Measurements from ENCODE around the gene SPC24.
"Not testable (repeated sequence)": the region's sequence is repeated elsewhere in the genome, so short reads cannot be mapped to it uniquely, and the experiment has no call there.

SPC24 gene

DNA sequence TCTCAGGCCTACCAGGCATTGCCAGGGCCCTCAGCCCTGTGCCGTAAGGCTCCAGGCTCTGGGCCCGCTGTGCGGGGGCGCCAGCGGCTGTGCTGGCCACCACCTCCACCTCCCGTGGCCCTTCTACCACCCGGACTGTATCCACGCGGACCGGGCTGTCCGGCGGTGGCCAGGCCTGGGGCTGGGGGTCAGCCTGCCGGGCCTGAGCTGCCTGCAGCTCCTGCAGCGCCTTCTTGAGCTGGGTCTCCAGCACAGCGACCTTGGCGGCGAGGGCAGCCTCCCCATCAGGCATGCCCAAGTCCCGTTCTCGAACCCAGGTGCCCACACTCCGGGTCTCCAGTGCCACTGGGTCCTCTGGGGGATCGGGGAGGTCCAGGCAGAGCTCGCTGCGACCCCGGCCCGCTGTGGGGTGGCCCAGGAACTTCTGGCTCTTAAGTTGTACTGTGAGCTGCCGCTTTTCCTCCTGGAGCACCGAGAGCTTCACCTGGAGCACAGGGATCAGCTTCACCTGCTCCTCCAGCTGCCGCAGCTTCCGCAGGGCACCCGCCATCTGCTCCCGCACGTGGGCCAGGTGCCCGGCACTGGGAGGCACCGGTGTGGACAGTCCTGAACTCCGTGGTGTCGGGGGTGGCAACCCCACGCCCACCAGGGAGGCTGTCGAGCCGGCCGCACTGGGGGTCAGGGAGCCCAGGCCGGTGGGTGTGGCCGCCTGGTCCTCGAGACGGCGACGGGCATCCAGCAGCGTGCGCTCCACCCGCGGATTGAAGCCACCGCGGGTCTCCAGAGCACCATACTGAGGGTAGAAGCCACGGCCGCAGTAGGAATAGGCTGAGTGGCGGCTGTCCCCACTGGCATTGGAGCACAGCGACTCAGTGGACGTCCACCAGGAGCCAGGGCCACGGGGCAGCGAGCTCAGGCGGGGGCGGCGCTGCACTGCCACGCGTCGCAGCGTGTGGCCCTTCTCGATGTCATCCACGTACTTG is 37.7 kb upstream of the SPC24 start:
- no peak for FAIRE-seq
- DNase-seq (ENCODE audit: insufficient read length, low spot score) = no peak

DNA sequence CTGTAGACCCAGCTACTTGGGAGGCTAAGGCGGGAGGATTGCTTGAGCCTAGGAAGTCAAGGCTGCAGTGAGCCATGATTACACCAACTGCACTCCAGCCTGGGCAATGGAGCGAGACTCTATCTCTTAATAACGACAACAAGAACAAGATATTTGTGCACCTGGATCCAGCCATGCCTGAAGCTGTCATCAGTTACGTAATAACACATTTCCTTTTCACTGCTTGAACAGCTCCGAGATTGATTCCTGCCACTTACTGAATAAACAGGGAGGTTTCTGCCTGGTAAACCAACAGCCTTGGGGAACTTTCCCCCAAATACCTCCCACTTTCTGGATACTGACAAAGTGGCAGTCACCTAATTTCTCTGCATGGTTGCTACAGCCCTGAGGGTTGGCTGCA is 36.4 kb upstream of the SPC24 start:
- FAIRE-seq (peak; percentile 62), DNase-seq (ENCODE audit: insufficient read length, low spot score) (no peak)

DNA sequence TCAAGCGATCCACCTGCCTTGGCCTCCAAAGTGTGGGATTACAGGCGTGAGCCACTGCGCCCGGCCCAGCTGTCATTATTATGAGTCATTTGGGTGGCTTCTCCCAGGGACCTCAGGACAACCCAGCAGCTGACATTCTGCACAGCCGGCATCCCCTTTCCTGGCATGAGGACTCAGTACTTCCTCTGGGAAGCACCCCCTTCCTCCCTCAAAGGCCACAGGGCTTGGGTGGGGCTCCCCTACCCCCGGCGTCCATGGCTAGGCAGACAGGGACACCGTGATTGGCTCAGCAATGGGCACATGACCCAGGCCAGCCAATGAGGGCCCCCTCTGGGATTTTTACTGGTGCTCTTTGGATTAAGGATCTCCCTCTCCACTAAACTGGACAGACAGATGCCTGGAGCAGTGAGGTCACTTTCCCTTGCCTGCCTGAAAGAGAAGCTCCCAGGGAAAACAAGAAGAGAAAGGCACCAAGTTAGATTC is 35.7 kb upstream of the SPC24 start:
- FAIRE-seq (no peak), DNase-seq (ENCODE audit: insufficient read length, low spot score) (no peak)

DNA sequence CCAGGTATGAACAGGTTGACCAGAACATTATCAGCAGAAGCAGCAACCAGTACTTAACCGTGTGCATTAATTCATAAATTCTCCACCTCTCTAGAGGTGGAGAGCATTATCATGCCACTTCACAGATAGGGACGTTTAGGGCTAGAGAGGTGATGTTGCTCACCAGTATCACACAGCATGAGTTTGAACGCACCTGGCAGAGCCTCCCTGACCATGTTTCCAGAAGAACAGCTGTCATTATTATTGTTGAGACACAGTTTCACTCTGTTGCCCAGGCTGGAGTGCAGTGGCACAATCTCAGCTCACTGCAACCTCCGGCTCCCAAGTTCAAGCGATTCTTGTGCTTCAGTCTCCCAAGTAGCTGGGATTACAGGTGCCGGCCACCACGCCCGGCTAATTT is 34.9 kb upstream of the SPC24 start:
- FAIRE-seq (no peak), DNase-seq (ENCODE audit: insufficient read length, low spot score) (no peak)

DNA sequence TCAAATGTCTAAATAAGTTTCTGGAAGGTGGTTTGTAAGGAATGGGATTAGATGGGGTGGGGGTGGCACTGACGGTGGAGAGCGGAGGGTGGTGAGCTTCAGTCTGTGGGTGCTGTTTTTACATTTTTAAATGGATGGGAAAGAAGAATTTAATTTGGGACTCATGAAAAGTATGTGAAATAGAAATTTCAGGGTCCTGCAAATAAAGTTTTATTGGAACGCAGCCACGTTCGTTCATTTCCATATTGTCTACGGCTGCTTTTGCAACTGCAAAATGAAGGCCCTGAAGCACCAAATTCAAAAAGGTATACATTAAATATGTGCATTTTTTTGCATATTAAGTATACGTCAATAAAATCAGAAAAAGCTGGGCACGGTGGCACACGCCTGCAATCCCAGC is 31.9 kb upstream of the SPC24 start:
- DNase-seq (ENCODE audit: insufficient read length, low spot score) (no peak), FAIRE-seq (no peak)

DNA sequence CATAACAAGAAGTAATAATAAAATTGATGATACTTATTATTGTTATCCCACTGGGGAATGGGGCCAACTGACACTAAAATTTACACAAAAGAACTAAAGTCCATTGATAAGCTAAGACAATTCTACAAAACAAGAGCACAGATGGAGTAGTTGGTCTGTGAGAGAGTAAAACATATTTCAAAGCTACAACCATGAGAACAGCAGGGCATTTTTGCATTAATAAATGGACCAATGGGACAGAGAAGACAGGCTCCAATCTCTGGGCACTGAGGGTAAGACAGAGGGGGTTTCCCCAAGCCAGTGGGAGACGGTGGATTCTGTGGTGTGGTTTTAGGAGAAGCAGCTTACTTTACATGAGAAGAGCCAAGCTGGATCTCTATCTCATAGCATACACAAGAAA is 27.4 kb upstream of the SPC24 start:
- FAIRE-seq (no peak), DNase-seq (ENCODE audit: insufficient read length, low spot score) (no peak)

DNA sequence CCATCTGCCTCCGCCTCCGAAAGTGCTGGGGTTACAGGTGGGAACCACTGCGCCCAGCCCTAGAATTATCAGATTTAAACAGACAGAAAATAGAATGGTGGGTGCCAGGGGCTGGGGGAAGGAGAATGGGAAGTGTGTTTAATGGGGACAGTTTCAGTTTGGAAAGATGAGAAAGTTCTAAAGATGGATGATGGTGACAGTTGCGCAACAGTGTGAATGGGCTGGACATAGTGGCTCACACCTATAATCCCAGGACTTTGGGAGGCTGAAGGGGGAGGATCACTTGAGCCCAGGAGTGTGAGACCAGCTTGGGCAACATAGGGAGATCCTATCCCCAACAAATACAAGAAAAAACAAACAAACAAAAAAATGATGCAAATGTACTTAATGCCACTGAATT is 25.9 kb upstream of the SPC24 start:
- no peak for DNase-seq (ENCODE audit: insufficient read length, low spot score)
- FAIRE-seq = no peak

DNA sequence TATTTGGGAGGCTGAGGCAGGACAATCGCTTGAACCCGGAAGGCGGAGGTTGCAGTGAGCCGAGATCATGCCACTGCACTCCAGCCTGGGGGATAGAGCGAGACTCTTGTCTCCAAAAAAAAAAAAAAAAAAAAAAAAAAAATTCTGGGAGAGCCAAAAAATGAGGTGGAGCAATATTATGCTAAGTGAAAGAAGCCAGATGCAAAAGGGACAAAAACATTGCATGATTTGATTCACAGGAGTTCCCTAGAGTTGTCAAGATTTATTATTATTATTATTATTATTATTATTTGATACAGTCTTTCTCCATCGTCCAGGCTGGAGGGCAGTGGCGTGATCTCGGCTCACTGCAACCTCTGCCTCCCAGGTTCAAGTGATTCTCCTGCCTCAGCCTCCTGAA is 25.4 kb upstream of the SPC24 start:
- not testable (repeated sequence) for FAIRE-seq; DNase-seq (ENCODE audit: insufficient read length, low spot score)

DNA sequence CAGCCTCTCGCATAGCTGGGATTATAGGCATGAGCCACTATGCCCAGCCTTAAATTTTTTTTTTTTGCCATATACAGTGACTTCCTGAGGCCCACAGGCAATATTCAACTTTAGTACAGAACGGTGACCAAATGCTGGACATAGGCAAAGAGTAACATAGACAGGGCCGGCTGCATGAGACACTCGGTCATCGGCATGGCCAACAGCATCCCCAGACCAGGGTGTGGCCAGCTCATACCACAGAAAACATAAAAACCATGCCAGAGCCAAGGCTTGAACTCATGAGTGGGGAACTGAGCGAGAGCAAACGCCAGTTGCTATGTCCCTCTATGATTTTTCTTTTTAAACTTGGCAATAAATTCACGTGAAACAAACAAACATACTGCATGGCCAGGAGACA is 24.8 kb upstream of the SPC24 start:
- DNase-seq (ENCODE audit: insufficient read length, low spot score) (no peak), FAIRE-seq (no peak)

DNA sequence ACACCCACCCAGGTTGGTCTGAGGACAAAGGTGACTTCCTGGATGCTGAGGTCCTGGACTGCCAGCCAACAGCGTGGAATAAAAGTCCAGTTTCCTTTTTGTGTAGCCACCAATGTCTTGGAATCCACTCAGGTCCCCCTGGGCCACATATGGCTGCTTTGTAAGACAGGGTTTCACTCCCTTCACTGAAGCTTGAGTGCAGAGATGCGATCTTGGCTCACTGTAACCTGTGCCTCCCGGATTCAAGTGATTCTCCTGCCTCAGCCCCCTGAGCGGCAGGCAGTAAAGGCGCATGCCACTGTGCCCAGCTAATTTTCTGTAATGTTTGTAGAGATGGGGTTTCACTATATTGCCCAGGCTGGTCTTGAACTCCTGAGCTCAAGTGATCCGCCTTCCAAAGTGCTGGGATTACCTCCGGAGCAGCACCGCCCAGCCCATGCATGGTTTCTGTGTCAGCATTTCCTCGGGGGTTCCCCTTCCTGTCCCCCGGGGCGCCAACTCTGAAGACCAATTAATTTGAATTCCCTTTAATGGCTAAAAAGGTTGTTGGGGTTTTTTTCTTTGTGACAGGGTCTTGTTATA is 24.2 kb upstream of the SPC24 start:
- DNase-seq (ENCODE audit: insufficient read length, low spot score) (no peak), FAIRE-seq (peak; percentile 95)

DNA sequence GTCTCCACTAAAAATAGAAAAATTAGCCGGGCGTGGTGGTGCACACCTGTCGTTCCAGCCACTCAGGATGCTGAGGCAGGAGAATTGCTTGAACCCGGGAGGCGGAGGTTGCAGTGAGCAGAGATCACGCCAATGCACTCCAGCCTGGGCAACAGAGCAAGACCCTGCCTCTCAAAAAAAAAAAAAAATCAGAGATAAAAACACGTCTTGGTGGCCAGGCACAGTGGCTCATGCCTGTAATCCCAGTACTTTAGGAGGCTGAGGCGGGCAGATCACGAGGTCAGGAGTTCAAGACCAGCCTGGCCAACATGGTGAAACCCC is 23.5 kb upstream of the SPC24 start:
- not testable (repeated sequence) for DNase-seq (ENCODE audit: insufficient read length, low spot score); FAIRE-seq

DNA sequence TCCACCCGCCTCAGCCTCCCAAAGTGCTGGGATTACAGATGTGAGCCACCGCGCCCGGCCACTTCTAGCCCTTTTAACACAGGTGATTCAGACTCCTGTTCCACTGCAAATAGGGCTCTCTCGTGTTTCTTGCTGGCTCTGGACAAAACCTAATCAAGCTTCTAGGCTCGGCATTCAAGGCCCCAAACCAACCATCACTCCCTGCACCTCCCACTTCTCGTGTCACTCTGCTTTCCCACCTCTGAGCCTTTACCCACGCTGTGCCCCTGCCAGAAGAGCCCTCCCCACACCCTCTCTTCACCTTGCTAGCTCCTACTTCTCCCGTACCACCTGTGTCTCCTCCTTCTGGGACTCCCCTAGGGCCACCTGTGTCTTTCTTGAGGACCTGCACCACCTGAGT is 22.0 kb upstream of the SPC24 start:
- no peak for DNase-seq (ENCODE audit: insufficient read length, low spot score)
- FAIRE-seq = no peak

DNA sequence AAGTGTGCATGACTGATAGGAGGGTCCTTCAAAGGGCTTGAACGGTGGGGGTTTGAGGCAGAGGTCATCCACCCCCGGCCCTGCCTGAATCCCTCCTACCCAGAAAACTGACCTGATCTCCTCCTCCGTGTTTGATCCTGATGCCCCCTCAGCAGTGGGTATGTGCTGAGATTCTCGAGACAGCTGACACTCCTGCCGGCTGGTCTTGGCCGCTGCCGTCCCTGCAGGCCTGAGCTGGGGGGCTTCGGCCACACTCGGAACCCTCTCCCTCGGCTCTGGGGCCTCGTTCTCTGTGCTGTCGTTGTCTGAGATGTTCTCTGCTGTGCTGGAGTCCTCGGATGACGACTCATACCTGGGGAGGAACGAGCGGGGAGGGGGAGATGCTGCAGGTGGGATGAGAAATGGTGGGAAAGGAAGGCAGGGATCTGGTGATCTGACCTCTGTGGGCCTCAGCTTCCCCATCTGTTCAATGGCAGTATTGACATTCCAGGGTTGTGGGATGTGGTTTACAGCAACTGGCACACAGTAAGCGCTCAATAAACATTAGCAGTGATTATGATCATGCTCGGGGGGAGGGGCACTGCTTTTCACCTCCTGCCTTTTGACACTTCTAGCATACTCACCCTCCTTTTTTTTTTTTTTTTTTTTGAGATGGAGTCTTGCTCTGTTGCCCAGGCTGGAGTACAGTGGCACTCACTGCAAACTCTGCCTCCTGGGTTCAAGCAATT is 21.0 kb upstream of the SPC24 start:
- DNase-seq (ENCODE audit: insufficient read length, low spot score) = no peak
- no peak for FAIRE-seq

DNA sequence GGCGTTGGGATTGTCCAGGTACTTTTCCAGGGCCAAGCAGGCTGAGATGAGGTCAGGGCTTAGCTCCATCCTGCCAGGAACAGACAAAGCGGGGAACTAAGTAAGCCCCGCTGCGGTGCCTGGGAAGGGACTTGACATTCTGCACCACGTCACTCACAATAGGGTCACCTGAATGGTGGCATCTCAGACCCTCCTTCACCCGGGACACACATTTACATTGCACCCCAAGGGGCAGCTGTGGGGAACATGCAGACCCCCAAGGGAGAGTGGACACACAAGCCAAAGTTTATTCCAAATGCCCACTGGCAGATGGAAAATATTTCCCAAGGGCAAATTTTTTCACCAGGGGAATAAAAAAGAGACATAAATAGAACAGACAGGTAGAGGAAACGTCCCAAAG is 20.3 kb upstream of the SPC24 start:
- FAIRE-seq (no peak), DNase-seq (ENCODE audit: insufficient read length, low spot score) (no peak)

DNA sequence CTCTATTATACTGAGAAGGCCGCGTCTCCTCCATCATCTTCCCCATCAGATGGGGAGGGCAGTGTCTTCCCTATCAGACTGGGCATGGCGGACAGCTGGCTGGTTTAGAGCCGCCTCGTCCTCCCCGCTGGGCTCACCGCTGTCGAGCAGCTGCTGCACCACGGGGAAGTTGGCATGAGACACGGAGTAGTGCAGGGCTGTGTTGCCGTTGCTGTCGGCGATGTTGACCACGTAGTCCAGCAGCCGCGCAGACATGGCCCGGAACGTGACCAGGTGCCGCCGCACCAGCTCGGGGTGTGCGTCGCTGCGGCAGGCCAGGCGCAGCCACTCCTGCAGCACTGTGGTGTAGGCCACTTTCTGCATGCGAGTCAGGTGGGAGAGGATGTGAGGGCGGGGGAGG is 18.8 kb upstream of the SPC24 start:
- FAIRE-seq = no peak
- DNase-seq (ENCODE audit: insufficient read length, low spot score) = no peak

DNA sequence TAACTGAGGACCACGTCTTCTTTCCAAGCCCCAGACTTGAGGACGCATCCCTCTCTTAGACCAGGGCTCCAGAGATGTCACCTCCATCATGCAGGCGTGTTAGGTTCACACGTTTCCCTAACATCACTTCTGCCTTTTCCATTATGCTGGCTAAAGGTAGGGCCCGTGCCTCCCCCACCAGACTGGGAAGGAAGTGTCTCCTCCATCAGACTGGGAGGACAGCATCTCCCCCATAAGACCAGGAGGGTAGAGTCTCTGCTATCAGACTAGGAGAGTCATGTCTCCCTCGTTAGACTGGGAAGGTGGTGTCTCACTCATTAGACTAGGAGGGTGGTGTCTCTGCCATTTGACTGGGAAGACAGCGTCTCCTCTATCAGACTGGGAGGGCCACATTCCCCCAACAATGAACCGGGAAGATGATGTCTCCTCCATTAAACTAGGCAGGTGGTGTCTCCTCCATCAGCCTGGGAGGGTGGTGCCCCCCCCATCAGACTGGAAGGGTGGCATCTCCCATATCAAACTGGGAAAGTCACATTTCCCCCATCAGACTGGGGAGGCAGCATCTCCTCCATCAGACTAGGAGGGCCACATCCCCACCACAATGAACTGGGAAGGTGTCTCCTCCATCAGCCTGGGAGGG is 18.1 kb upstream of the SPC24 start:
- FAIRE-seq (no peak), DNase-seq (ENCODE audit: insufficient read length, low spot score) (no peak)

DNA sequence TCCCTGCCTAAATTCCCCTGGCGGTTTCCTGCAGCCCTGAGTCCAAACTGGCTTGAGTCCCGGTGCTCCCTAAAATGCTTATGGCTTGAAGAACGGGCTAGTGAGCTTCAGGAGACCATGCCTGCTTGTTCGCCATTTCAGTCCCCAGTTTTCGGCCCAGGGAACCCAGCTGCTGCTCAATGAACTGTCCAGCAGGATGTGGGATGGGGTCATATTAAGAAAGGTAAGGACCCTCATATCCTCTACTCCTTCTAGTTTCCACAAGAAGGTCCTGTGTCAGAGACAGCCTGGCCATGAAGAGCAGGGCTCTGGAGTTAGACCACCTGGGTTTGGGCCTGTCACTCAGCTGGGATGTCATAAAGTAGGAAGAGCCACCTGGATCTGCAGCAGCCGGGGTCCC is 17.0 kb upstream of the SPC24 start:
- DNase-seq (ENCODE audit: insufficient read length, low spot score) (no peak), FAIRE-seq (no peak)

DNA sequence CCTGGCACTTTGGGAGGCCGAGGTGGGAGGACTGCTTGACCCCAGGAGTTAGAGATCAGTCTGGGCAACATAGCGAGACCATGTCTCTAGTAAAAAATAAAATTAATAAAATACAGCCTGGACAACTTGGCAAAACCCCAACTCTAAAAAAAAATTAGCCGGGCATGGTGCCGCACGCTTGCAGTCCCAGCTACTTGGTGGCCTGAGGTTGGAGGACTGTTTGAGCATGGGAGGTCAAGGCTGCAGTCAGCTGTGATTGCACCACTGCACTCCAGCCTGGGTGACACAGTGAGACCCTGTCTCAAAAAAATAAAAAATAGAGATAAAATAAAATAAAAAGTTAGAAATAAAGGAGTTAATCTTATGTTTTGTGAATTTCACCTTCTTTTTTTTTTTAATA is 15.6 kb upstream of the SPC24 start:
- FAIRE-seq (no peak), DNase-seq (ENCODE audit: insufficient read length, low spot score) (no peak)

DNA sequence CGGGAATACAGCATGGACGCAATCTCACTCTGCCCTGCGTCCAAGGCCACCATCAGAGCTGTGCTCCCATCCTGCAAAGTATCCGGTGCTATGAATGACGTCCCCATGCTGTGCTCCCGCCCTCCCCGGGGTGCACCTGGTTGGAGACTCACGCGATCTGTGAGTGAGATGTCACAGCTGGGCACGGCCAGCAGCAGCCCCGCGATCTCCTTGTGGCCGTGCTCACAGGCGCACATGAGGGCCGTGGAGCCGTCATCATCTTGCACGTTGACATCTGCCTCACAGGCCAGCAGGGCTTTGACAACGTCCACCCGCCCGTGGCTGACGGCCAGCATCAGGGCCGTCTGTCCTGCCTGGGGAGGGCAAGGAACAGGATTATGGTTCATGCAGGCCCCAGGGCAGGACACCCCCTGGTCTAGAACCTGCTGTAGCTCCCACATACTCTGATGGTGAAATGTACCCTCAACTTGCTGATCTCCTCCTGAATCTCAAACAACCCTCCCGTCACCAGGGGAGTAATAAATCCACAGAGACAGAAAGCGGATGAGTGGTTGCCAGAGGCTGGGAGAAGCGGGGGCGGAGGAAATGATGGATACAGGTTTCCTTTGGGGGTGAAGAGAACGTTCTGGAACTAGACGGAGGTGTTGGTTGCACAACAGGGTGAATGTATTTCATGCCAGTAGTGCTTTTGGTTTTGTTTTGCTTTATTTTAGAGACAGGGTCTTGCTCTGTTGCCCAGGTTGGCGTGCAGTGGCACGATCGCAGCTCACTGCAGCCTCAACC is 14.5 kb upstream of the SPC24 start:
- FAIRE-seq (no peak), DNase-seq (ENCODE audit: insufficient read length, low spot score) (no peak)

DNA sequence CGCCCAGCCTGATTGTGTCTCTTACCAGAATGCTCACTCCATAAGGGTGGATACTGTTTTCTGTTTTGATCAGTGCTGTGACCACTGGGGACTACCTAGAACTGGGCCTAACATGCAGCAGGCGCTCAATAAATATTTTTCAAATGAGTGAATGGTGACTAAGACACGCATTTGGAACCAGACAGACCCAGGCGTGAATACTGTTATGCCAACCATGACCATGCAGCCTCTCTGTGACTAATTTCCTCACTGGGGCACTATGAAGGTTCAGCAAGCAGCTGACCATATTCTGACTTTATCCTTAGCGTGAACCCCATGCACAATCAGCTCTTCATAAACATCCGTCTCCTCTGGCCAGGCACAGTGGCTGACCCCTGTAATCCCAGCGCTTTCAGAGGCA is 13.0 kb upstream of the SPC24 start:
- FAIRE-seq (no peak), DNase-seq (ENCODE audit: insufficient read length, low spot score) (no peak)
